Activated gamma-delta T cell treated with anti-CD3 and anti-CD28 coated beads, Interleukin-2, amount 50 U/mL, for 16 hours (primary cell): ENCODE data around the gene OR56A1.

Experiments
- DNase-seq: peaks from one replicate; pipeline ENCODE4 v3.0.0-alpha.2; 2020; ENCODE audit warnings: low read depth

OR56A1 gene

GRCh38 chr11:5986885-5987284 is 43.7 kb downstream of the OR56A1 start, which contains the start of gene OR52L1:
TSS of gene OR52L1 (minus strand) at chr11:5986985. CDS start at chr11:5986930, 55 bp downstream.
- DNase-seq, result no peak

- no peak for DNase-seq
Measured at GRCh38 chr11:5983443-5983842, 47.1 kb downstream of the OR56A1 start.

- no peak for DNase-seq
Measured at GRCh38 chr11:5973530-5973929, 57.0 kb downstream of the OR56A1 start.
